Stimulated activated naive CD8-positive, alpha-beta T cell treated with anti-CD3 and anti-CD28 coated beads, Interleukin-15, Interleukin-2, amounts not matched to agents 100 ng/mL and 50 ng/mL, for 24 hours (primary cell): ENCODE results near the gene PEX6.

Source experiments
- H3K27ac Mint-ChIP-seq: one replicate; pipeline ENCODE4 v1.8.0; 2021; ENCODE audit warnings: mild to moderate bottlenecking, mixed read lengths
- H3K27me3 Mint-ChIP-seq: one replicate; pipeline ENCODE4 v1.8.0; 2021; ENCODE audit warnings: mixed read lengths
- H3K36me3 Mint-ChIP-seq: one replicate; pipeline ENCODE4 v1.8.0; 2021; ENCODE audit warnings: low read depth, mixed read lengths
- H3K4me1 Mint-ChIP-seq: one replicate; pipeline ENCODE4 v1.8.0; 2021; ENCODE audit warnings: low read depth, mixed read lengths
- H3K4me3 Mint-ChIP-seq: one replicate; pipeline ENCODE4 v1.8.0; 2021; ENCODE audit warnings: mild to moderate bottlenecking, mixed read lengths
- H3K9me3 Mint-ChIP-seq: one replicate; pipeline ENCODE4 v1.8.0; 2021; ENCODE audit warnings: mixed read lengths

Gene PEX6

DNA sequence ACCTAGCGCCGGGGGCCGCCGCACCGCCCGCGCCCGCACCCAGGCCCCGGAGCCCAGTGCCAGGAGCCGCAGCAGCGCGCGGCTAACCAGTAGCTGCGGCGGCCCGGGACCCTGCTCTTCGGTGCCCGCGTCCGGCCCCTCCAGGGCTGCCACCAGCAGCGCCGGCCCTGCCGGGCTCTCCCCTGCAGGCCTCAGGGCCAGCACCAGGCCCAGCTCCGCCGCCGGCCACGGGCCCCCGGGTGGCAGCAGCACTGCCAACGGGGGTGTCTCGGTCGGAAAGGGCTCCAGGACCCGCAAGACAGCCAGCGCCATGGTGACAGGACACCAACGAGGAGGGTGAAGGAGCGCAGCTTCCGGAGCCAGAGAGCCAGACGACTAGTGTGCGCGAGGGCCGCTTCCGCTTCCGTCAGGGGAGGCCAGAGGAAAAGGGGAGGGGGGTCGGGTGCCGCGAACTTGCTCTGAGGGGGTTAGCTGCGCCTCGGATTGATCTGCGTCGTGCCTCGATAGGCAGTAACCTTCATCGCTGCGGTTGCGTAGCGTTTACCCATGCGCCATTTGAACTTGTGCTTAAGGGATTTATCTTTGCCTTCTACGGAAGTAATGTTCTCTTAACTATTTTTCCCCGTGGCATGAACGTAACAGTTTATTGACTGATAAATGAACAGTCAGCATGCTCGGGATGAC, at the start of gene PEX6:
Gene PEX6 (minus strand): TSS at position 343 of the 684 bp plus-strand sequence. CDS start 31 bp downstream, at position 312.
- Mint-ChIP-seq H3K27me3 (no peaks in the 10 kb centered on the region), H3K4me3 (peak within 1 kb of the TSS; percentile 95), H3K4me1 (peaks cover 60% of the 10 kb centered on the region), H3K9me3 (no peaks in the 10 kb centered on the region), H3K27ac (peak within 1 kb of the TSS; percentile 98), H3K36me3 (peaks cover 13% of the 10 kb centered on the region)

DNA sequence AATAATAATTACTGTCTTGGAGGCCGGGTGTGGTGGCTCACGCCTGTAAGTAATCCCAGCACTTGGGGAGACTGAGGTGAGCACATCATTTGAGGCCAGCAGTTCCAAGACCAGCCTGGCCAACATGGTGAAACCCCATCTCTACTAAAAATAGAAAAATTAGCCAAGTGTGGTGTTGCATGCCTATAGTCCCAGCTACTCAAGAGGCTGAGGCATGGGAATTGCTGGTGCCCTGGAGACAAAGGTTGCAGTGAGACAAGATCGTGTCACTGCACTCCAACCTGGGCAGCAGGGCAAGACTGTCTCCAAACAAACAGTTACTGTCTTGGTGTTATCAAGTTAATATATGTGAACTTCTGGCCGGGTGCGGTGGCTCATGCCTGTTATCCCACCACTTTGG, 47.4 kb upstream of the PEX6 start:
- H3K4me1 Mint-ChIP-seq: peaks cover 26% of the 10 kb centered on the region
- H3K27ac Mint-ChIP-seq: no peak overlapping the region
- no peak overlapping the region for H3K4me3 Mint-ChIP-seq
- peaks cover 54% of the 10 kb centered on the region for H3K36me3 Mint-ChIP-seq
- H3K9me3 Mint-ChIP-seq: no peaks in the 10 kb centered on the region
- H3K27me3 Mint-ChIP-seq: no peaks in the 10 kb centered on the region

- Mint-ChIP-seq H3K9me3 (no peaks in the 10 kb centered on the region), H3K4me3 (peak overlapping the region; percentile 10), H3K27me3 (no peaks in the 10 kb centered on the region), H3K4me1 (peaks cover 36% of the 10 kb centered on the region), H3K36me3 (peaks cover 46% of the 10 kb centered on the region), H3K27ac (peak overlapping the region; percentile 72)
These were observed 45.5 kb upstream of the PEX6 start for GRCh38 chr6:43024436-43024835.

DNA sequence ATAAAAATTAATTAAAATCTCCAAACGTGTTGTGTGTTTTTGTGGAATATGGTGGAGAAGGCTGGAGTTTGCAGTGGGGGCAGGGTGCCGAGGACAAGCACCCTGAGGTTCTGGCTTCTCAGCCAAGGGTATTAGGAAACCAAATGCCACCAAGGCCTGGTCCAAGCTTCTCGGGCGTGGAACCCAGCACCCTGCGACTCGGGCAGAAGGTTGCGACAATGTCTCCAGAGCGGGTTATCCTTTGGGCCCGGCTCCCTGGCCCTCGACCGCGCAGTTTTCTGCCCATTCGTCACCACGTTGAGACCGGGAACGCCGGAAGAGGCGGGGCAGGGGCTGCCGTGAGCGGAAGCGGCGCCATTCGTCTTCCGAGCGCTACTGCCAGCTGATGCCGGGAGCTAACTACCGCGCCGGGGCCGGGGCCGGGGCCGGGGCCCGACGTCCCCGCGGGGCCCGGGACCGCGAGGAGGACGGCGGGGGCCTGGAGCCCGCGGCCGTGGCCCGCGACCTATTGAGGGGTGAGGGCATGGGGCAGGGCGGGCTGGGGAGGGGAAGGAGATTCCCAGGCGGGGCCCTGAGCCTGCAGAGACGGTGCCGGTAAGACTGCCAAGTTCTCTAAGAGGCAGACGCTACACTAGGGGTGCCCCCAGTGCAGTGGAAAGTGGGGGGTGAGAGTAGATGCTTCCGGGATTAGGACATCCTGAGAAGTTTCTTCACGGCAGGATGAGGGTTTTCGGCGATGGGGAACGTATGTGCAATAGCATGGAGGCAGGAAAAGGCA, 42.5 kb upstream of the PEX6 start, which contains the start of gene RRP36:
Gene RRP36 (plus strand): TSS at position 354 of the 778 bp plus-strand sequence. CDS start 32 bp downstream, at position 386.
- H3K4me1 Mint-ChIP-seq: peaks cover 41% of the 10 kb centered on the region
- H3K36me3 Mint-ChIP-seq: peaks cover 33% of the 10 kb centered on the region
- H3K27ac Mint-ChIP-seq: peak within 1 kb of the TSS; percentile 92
- H3K27me3 Mint-ChIP-seq: no peaks in the 10 kb centered on the region
- no peaks in the 10 kb centered on the region for H3K9me3 Mint-ChIP-seq
- peak within 1 kb of the TSS; percentile 98 for H3K4me3 Mint-ChIP-seq

DNA sequence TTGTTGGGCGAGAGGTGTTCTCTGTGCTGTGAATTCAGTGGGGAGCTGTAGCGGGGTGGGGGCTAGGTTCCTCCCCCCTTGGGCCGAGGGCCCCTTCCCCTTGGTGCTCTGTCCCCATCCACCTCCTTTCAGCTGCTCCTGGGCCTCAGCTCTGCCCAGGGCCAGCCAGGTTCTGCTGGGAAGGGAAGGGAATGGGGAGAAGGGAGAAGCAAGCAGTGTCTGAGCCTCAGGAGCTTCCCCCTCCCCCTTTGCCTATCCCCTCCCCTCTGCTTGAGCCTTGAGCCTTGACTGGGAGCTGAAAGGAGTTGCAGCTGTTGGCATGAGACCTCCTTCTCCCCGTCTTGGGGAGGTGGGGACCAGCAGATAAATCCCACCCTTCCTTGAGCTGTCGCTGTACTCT, 41.9 kb upstream of the PEX6 start:
- no peaks in the 10 kb centered on the region for H3K27me3 Mint-ChIP-seq

DNA sequence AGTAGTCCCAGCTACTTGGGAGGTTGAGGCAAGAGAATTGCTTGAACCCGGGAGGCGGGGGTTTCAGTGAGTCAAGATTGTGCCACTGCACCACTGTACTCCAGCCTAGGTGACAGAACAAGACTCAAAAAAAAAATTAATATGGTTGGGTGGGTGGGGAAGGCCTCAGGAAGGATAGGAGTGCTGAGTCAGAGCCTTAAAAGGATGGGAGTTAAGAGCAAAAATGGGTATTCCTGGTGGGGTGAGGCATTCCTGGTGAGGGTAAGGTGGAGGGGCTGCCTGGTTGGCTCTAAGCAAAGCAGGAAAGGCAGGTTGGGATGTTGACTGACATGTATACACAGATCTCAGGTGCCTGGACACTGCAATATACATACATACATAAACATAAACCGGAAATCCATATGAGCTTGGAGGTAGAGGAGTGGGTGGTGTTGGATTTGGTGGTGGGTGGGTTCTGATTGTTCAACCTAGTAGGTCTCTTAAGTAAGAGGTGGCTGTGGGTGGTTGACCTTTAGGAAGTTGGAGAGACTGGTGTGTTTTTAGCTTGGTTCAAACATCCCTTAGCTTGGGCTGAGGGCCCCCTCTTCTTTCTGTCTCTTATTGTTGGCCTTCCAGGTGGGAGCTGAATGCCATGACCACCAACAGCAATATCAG, 41.2 kb upstream of the PEX6 start:
- H3K27ac Mint-ChIP-seq: peak overlapping the region; percentile 65
- H3K9me3 Mint-ChIP-seq: no peaks in the 10 kb centered on the region
- peaks cover 51% of the 10 kb centered on the region for H3K4me1 Mint-ChIP-seq
- peak overlapping the region; percentile 47 for H3K4me3 Mint-ChIP-seq
- H3K27me3 Mint-ChIP-seq: no peaks in the 10 kb centered on the region
- peaks cover 26% of the 10 kb centered on the region for H3K36me3 Mint-ChIP-seq

More for the DNA sequence above, 41.9 kb upstream of the PEX6 start:
- H3K9me3 Mint-ChIP-seq: no peaks in the 10 kb centered on the region
- H3K4me1 Mint-ChIP-seq: peaks cover 47% of the 10 kb centered on the region
- peaks cover 28% of the 10 kb centered on the region for H3K36me3 Mint-ChIP-seq
- H3K4me3 Mint-ChIP-seq: peak overlapping the region; percentile 98
- H3K27ac Mint-ChIP-seq: peak overlapping the region; percentile 65

DNA sequence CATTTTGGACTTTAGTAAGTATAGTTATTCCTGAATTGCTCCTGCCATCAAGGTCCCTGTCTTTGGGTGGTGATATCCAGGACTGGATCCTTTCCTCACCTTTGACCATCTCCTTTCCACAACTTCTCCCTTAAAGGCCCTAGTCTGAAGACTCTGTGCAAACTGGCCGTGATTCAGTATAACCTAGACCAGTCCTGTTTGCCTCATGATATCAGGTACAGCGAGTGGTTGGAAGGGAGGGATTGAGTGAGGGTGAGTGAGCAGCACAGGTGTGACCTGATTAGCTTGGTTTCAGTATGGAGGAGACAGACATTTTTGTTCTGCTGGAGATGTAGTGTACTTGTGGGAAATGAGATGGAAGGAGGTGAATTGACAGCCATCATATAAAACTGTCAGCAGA, 40.2 kb upstream of the PEX6 start:
- Mint-ChIP-seq H3K27me3 (no peaks in the 10 kb centered on the region), H3K4me3 (no peak overlapping the region), H3K9me3 (no peaks in the 10 kb centered on the region), H3K36me3 (peaks cover 16% of the 10 kb centered on the region), H3K4me1 (peaks cover 54% of the 10 kb centered on the region), H3K27ac (peak overlapping the region; percentile 64)

DNA sequence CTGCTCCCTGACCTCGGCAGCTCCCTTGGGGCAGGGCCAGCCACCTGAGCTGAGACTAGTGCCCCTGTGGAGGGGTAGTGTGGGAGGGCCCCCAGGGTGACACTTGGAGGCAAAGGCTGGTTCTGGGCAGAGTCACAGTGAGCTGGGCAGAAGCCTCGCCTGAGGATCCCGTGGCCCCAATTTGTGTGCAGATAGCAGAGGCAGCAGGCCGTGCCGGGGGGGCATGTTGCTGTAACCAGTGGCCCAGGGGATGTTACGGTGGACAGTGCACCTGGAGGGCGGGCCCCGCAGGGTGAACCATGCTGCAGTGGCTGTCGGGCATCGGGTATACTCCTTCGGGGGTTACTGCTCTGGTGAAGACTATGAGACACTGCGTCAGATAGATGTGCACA, 38.0 kb upstream of the PEX6 start:
- Mint-ChIP-seq H3K9me3 (no peaks in the 10 kb centered on the region), H3K4me3 (no peak overlapping the region), H3K27me3 (no peaks in the 10 kb centered on the region), H3K36me3 (peaks cover 29% of the 10 kb centered on the region), H3K4me1 (peaks cover 54% of the 10 kb centered on the region), H3K27ac (no peak overlapping the region)

GRCh38 chr6:43016176-43016942, 37.4 kb upstream of the PEX6 start:
- peak overlapping the region; percentile 50 for H3K27ac Mint-ChIP-seq
- no peaks in the 10 kb centered on the region for H3K9me3 Mint-ChIP-seq
- peak overlapping the region; percentile 11 for H3K4me3 Mint-ChIP-seq
- peaks cover 56% of the 10 kb centered on the region for H3K4me1 Mint-ChIP-seq
- H3K36me3 Mint-ChIP-seq: peaks cover 32% of the 10 kb centered on the region
- no peaks in the 10 kb centered on the region for H3K27me3 Mint-ChIP-seq

DNA sequence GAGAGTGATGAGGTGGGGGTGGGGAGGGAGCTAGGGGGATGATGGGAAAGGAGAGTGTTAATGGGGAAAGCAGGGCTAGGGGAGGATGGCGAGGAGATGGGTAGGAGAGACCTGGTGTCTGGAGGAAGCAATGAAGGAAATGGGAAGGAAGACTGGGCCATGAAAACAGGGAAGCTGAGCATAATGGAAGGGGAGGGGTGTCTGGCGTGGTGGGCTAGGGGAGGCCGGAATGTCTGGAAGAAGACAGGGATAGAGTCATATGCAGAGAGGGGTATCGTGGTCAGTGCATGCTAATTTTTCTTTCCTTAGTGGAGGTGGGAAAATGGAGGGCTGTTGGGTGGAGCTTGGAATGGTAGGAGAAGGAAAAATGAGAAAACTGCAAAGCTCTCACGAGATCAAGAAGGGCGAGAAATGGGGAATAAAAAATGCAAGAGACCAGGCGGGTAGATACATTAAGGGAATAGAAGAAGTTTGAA, 35.5 kb upstream of the PEX6 start:
- no peaks in the 10 kb centered on the region for H3K9me3 Mint-ChIP-seq
- peaks cover 52% of the 10 kb centered on the region for H3K4me1 Mint-ChIP-seq
- H3K36me3 Mint-ChIP-seq: peaks cover 44% of the 10 kb centered on the region
- H3K4me3 Mint-ChIP-seq: peak overlapping the region; percentile 97
- no peaks in the 10 kb centered on the region for H3K27me3 Mint-ChIP-seq
- H3K27ac Mint-ChIP-seq: peak overlapping the region; percentile 92

DNA sequence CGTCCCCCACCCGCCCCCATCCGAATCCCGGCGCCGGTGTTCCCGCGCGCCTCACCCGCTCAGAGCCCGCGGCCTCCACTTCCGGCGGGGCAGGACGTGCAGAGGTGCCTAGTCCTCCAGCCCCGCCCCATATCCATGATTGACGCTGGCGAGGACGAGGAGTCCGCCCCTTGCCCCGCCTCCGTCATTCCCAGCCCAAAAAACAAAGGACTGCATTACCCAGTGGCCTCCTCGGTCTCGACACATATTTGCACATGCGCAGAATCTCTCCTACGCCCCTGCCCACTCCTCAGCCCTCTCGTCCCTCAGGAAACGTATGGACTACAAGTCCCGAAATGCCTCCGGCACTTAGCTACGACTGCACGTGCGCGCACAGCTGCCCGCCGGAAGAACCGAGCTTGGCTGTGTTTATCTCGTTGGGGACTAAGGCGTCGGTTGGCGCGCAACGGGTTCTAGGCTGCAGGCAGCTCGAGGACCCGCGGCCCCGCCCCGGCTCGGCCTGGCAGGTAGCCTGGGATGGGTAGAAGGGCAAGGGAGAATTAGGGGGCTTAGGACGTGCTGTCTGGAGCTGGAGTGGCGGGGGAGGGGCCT, 35.0 kb upstream of the PEX6 start, which contains the start of the genes KLHDC3 and MEA1:
Gene KLHDC3 (plus strand): TSS at position 407 of the 591 bp plus-strand sequence. CDS start 2,944 bp downstream, outside the sequence.
Gene MEA1 (minus strand): TSS at position 104 of the 591 bp plus-strand sequence. CDS start 133 bp downstream, outside the sequence.
- no peaks in the 10 kb centered on the region for H3K9me3 Mint-ChIP-seq
- peaks cover 46% of the 10 kb centered on the region for H3K36me3 Mint-ChIP-seq
- peak within 1 kb of the TSS; percentile 97 for H3K4me3 Mint-ChIP-seq
- no peaks in the 10 kb centered on the region for H3K27me3 Mint-ChIP-seq
- peaks cover 54% of the 10 kb centered on the region for H3K4me1 Mint-ChIP-seq
- H3K27ac Mint-ChIP-seq: peak within 1 kb of the TSS; percentile 92

DNA sequence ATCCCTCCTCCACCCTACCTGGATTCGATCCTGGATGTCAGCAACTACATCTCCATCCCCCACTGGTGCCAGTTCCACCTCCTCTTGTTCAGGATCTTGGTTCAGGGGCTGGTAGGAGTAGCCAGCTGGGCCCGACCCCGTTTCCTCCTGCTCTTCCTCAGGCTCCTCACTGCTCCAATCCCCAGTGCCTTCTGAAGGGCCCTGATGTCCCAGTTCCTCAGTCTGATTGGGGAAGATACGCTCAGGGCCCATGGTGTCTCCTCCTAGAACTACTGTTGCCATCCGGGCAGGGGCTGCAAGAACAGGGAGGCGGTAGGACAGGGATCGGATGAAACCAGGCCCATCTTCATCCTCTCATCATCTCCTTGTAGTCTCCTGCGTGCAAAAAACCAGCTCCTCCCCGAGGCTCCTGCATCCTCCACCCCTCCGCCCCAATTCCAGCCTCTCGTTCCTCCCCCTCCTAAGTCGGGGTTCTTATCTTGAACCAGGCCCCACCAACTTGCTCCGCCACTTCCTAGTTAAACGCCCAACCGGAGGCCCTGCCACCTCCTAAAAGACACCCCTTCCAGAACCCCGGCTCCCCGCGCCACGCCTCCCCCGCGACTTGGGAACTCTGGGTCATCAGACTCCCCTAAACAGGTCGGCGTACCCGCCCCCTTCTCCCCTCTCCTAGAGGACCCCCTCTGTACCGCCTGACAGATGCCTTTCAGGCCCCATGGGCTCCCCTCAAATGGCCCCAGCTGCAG, 34.3 kb upstream of the PEX6 start:
- peak overlapping the region; percentile 97 for H3K4me3 Mint-ChIP-seq
- H3K27ac Mint-ChIP-seq: peak overlapping the region; percentile 92
- H3K4me1 Mint-ChIP-seq: peaks cover 55% of the 10 kb centered on the region
- no peaks in the 10 kb centered on the region for H3K27me3 Mint-ChIP-seq
- no peaks in the 10 kb centered on the region for H3K9me3 Mint-ChIP-seq
- H3K36me3 Mint-ChIP-seq: peaks cover 53% of the 10 kb centered on the region

GRCh38 chr6:43012364-43012763, 33.4 kb upstream of the PEX6 start:
- no peaks in the 10 kb centered on the region for H3K9me3 Mint-ChIP-seq
- peak overlapping the region; percentile 97 for H3K4me3 Mint-ChIP-seq
- H3K4me1 Mint-ChIP-seq: peaks cover 55% of the 10 kb centered on the region
- peak overlapping the region; percentile 92 for H3K27ac Mint-ChIP-seq
- H3K36me3 Mint-ChIP-seq: peaks cover 51% of the 10 kb centered on the region
- H3K27me3 Mint-ChIP-seq: no peaks in the 10 kb centered on the region
